ENCODE measurements around the gene LIPT2. TPM values are rescaled to one million over a fixed set of nuclear protein-coding genes. Genes with fewer than 3 reads are reported as not detected.
A peak's percentile ranks its signal among the peaks of the same experiment; 100 is the strongest.
"Not testable (repeated sequence)": the region's sequence is repeated elsewhere in the genome, so short reads cannot be mapped to it uniquely, and the experiment has no call there.

Gene LIPT2
- total RNA-seq, 1 experiment from 2014 or later, result 5.8 TPM

DNA sequence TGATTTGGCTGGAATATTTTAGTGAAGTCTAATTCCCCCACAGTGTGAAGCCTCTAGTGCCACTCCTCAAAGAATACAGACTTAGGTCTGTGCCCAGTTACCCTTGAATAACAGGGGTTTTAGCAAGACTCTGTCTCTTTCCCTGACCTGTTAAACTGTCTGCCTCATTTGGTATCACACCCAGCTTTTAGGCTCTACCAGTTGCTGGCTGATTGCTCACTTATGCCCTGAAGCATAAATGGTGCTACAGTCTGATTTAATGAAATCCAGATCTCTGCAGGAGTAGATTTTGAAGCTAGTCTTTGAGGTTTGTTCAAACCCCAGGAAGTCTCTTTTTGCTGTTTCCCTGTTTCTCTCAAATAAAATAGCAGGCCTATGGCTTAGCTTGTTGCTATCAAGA, 45.2 kb upstream of the LIPT2 start:
- Histone ChIP-seq H3K27ac (no peak overlapping the region), H4K20me1 (ENCODE audit: insufficient read depth) (no peaks in the 10 kb centered on the region), H3F3A (ENCODE audit: insufficient read depth, low read depth) (peaks cover 30% of the 10 kb centered on the region; the same call in 1 of the 2 replicates), H3K4me2 (peak overlapping the region; percentile 4; the same call in 1 of the 2 replicates), H3K36me3 (ENCODE audit: low read depth) (no peaks in the 10 kb centered on the region), H2AFZ (no peak overlapping the region), H3K4me1 (replicated peaks; ENCODE audit: insufficient read depth) (peaks cover 52% of the 10 kb centered on the region), H3K9me2 (ENCODE audit: insufficient read depth) (no peaks in the 10 kb centered on the region), H3K4me3 (no peak overlapping the region), H3K9me3 (ENCODE audit: insufficient read depth, low read depth) (no peaks in the 10 kb centered on the region; the same call in 1 of the 2 replicates), H3K79me2 (ENCODE audit: low read depth) (no peaks in the 10 kb centered on the region), H3K27me3 (ENCODE audit: insufficient read depth, low read depth) (no peaks in the 10 kb centered on the region)
- POLR2A ChIA-PET (ENCODE audit: unreplicated experiment), result no interaction called here
- BruUV-seq (replicated peaks), result no TSS peak
- intact Hi-C loops (cut with micrococcal nuclease; ENCODE audit: unreplicated experiment), result no loop called here
- no peak for TF ChIP-seq CTCF (conservative IDR thresholded peaks at IDR 0.05)
- TF ChIP-seq EZH2 (IDR thresholded peaks at IDR 0.05; ENCODE audit: low read depth), result no peak
- CTCF ChIA-PET, result no interaction called here
- peak in 1 of 2 experiments; percentile 58 for DNase-seq

GRCh38 chr11:74535371-74536160, 42.0 kb upstream of the LIPT2 start:
- H3K27me3 ChIP-seq (ENCODE audit: insufficient read depth, low read depth), result no peaks in the 10 kb centered on the region
- H4K20me1 ChIP-seq (ENCODE audit: insufficient read depth), result no peaks in the 10 kb centered on the region
- H3K27ac ChIP-seq, result peak overlapping the region; percentile 67
- H3K9me2 ChIP-seq (ENCODE audit: insufficient read depth), result no peaks in the 10 kb centered on the region
- peaks cover 49% of the 10 kb centered on the region for H3F3A ChIP-seq (ENCODE audit: insufficient read depth, low read depth)
- TF ChIP-seq EZH2 (IDR thresholded peaks at IDR 0.05; ENCODE audit: low read depth) (no peak), CTCF (conservative IDR thresholded peaks at IDR 0.05) (no peak)
- peak overlapping the region; percentile 33; the same call in 1 of the 2 replicates for H3K4me3 ChIP-seq
- H3K79me2 ChIP-seq (ENCODE audit: low read depth), result no peaks in the 10 kb centered on the region
- peaks cover 73% of the 10 kb centered on the region for H3K4me1 ChIP-seq (replicated peaks; ENCODE audit: insufficient read depth)
- DNase-seq, result peak in 1 of 2 experiments; percentile 62
- intact Hi-C loops (cut with micrococcal nuclease; ENCODE audit: unreplicated experiment), result no loop called here
- ChIA-PET CTCF (no interaction called here), POLR2A (ENCODE audit: unreplicated experiment) (interaction anchor here (0.7 kb wide), 1 partner anchor 280 kb away, joined by 3 read pairs; no protein-coding TSS in a partner anchor)
- H2AFZ ChIP-seq, result peak overlapping the region; percentile 76
- no TSS peak for BruUV-seq (replicated peaks)
- peak overlapping the region; percentile 74 for H3K4me2 ChIP-seq
- H3K36me3 ChIP-seq (ENCODE audit: low read depth), result no peaks in the 10 kb centered on the region
- no peaks in the 10 kb centered on the region; the same call in 1 of the 2 replicates for H3K9me3 ChIP-seq (ENCODE audit: insufficient read depth, low read depth)

DNA sequence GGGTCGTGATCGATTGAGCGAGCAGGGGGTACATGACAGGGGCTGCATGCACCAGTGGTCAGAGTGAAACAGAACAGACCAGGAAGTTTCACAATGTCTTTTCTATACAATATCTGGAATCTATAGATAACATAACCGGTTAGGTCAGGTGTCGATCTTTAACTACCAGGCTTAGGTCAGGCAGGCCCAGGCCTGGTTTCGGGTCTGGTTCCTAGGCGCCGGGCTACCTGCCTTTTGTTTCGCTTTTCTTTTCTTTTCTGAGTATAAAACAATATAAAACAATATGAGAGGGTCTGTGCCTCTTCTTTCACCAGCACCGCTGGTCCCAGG, 41.4 kb upstream of the LIPT2 start:
- Histone ChIP-seq H3K4me3 (peak overlapping the region; percentile 33; the same call in 1 of the 2 replicates), H2AFZ (peak overlapping the region; percentile 76), H3F3A (ENCODE audit: insufficient read depth, low read depth) (peaks cover 49% of the 10 kb centered on the region), H3K4me1 (replicated peaks; ENCODE audit: insufficient read depth) (peaks cover 73% of the 10 kb centered on the region), H3K27ac (peak overlapping the region; percentile 67), H3K4me2 (peak overlapping the region; percentile 74)
- H4K20me1 ChIP-seq (ENCODE audit: insufficient read depth); BruUV-seq (replicated peaks); intact Hi-C loops (cut with micrococcal nuclease; ENCODE audit: unreplicated experiment); DNase-seq; H3K9me2 ChIP-seq (ENCODE audit: insufficient read depth); H3K36me3 ChIP-seq (ENCODE audit: low read depth); CTCF ChIA-PET; POLR2A ChIA-PET (ENCODE audit: unreplicated experiment); H3K9me3 ChIP-seq (ENCODE audit: insufficient read depth, low read depth); H3K79me2 ChIP-seq (ENCODE audit: low read depth); H3K27me3 ChIP-seq (ENCODE audit: insufficient read depth, low read depth): not testable (repeated sequence)
